ENCODE data around the gene RPL32. TPM values are rescaled to one million over a fixed set of nuclear protein-coding genes. Genes with fewer than 3 reads are reported as not detected.
A peak's percentile ranks its signal among the peaks of the same experiment; 100 is the strongest.
"Not testable (repeated sequence)": the region's sequence is repeated elsewhere in the genome, so short reads cannot be mapped to it uniquely, and the experiment has no call there.

The RPL32 gene
- total and polyA plus RNA-seq, 7 donors = 920 to 3,640 (median 1,772) TPM

DNA sequence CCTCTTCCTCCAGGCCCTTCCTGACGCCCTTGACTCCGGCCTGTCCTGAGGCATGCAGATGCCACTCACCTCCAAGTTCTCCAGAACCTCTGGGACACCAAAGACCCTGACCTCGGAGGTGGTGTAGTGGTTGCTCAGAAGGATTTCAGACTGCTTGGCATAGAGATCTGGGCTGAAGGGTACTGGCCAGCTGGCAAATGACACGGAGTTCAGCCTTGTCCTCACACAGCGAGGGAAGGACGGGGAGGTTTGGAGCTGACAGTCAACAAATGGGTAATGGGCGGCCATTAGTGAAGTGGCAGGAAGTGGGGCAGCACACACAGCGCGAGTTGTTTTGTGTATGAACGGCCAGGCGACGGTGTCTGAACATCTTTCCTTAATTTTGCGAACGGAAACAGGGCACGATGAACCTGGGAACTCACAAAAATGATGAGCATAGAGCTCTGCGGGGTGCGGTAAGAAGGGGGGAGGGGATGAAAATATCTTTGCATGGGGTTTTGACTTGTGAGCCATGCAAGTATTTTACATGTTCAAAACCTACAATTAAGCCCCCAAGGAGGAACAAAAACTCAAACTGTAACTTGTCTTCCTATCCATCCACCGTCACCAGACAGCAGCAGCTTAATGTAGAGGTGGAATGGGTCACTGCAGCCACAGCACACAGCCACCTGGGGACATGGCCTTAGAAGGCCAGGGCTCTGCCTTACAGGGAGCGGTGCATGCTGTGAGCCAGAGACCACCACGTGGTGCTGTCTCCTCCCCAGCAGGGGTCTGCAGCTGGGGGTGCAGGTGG lies 43.6 kb upstream of the RPL32 start:
- H3K4me1 ChIP-seq = peaks cover 0 to 11% (median 7%) of the 10 kb centered on the region in 4 donors
- H3K27ac ChIP-seq = peak overlapping the region in 3 of 4 donors; percentile 74 to 75 (median 75)
- no peaks in the 10 kb centered on the region for H3K36me3 ChIP-seq
- TF ChIP-seq EP300 (IDR thresholded peaks at IDR 0.05) (no peak), POLR2AphosphoS5 (IDR thresholded peaks at IDR 0.05) (no peak), POLR2A (IDR thresholded peaks at IDR 0.05) (no peak)
- TF ChIP-seq, protein P1, sequence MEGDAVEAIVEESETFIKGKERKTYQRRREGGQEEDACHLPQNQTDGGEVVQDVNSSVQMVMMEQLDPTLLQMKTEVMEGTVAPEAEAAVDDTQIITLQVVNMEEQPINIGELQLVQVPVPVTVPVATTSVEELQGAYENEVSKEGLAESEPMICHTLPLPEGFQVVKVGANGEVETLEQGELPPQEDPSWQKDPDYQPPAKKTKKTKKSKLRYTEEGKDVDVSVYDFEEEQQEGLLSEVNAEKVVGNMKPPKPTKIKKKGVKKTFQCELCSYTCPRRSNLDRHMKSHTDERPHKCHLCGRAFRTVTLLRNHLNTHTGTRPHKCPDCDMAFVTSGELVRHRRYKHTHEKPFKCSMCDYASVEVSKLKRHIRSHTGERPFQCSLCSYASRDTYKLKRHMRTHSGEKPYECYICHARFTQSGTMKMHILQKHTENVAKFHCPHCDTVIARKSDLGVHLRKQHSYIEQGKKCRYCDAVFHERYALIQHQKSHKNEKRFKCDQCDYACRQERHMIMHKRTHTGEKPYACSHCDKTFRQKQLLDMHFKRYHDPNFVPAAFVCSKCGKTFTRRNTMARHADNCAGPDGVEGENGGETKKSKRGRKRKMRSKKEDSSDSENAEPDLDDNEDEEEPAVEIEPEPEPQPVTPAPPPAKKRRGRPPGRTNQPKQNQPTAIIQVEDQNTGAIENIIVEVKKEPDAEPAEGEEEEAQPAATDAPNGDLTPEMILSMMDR (IDR thresholded peaks at IDR 0.05) = no peak
- 83 to 92% methylated on average over 20 of the region's 20 CpGs for WGBS, 2 donors
- DNase-seq = no peak
- intact Hi-C loops (cut with DNase I) = no loop called here
- H3K9me3 ChIP-seq = no peaks in the 10 kb centered on the region
- no peak overlapping the region for H3K4me3 ChIP-seq
- H3K27me3 ChIP-seq = no peaks in the 10 kb centered on the region

DNA sequence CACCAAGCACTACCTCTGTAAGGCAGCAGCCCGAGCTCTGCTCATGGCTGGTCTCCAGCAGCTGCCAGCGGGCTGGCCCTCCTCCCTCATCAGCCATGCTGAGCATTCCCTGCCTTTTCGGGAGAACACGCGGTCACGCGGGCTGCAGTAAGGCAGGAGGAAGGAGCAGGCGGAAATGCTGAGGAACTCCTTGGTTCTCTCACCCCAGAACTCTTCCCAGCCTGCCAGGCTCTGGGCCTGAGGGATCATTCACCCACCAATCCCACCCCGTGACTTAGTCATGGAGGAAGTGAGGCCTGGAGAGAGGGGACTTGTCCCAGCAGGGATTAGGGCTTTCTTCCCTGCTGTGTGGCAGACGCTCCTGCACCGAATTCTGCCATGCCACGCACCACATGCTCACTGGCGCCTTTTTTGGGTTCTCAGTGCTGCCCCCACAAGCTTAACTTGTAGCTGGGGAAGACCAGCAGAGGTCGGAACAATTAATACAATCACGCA lies 42.9 kb upstream of the RPL32 start:
- WGBS, 2 donors = 82 to 90% methylated on average over 15 of the region's 15 CpGs
- no peaks in the 10 kb centered on the region for H3K36me3 ChIP-seq
- H3K4me3 ChIP-seq = no peak overlapping the region
- H3K9me3 ChIP-seq = no peaks in the 10 kb centered on the region
- DNase-seq = peak; percentile 90
- TF ChIP-seq POLR2A (IDR thresholded peaks at IDR 0.05) (no peak), POLR2AphosphoS5 (IDR thresholded peaks at IDR 0.05) (peak in 2 of 4 donors; percentile 11 to 24)
- H3K27ac ChIP-seq = peak overlapping the region; percentile 64 to 75 (median 74)
- intact Hi-C loops (cut with DNase I) = no loop called here
- H3K4me1 ChIP-seq = peaks cover 0 to 11% (median 7%) of the 10 kb centered on the region in 4 donors
- H3K27me3 ChIP-seq = no peaks in the 10 kb centered on the region

DNA sequence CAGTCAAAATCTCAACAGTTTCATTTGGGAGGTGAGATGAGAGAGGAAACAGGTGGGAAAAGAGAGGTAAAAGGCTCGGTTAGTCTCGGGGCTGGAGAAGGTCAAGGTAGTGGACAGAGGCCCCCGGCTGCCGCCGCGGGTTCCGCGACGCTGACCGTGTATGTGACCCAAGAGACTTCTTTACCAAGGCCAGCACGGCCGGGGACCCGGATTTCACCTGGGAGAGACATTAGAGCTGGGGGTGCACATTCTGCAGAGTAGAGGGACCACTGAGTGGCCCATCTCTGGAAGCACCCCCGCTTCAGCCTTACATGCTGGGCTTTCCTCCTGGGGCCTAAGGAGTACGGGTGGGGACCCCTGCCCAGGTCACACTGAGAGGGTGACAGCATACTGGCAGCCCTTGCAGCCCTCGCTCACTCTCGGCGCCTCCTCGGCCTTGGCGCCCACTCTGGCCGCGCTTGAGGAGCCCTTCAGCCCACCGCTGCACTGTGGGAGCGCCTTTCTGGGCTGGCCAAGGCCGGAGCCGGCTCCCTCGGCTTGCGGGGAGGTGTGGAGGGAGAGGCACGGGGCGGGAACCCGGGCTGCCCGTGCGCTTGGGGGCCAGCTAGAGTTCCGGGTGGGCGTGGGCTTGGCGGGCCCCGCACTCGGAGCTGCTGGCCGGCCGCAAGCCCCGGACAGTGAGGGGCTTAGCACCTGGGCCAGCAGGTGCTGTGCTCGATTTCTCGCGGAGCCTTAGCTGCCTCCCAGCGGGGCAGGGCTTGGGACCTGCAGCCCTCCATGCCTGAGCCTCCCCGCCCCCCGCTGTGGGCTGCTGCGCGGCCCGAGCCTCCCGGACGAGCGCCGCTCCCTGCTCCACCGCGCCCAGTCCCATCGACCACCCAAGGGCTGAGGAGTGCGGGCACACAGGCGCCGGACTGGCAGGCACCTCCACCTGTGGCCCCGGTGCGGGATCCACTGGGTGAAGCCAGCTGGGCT lies 41.3 kb upstream of the RPL32 start:
- DNase-seq = no peak
- WGBS, 2 donors = 94 to 96% methylated on average over 62 of the region's 62 CpGs
- H3K4me1 ChIP-seq = peaks cover 0 to 11% (median 7%) of the 10 kb centered on the region in 4 donors
- no peak for TF ChIP-seq EP300 (IDR thresholded peaks at IDR 0.05)
- no peak for TF ChIP-seq POLR2AphosphoS5 (IDR thresholded peaks at IDR 0.05)
- TF ChIP-seq POLR2A (IDR thresholded peaks at IDR 0.05) = no peak
- TF ChIP-seq, protein P1 (IDR thresholded peaks at IDR 0.05) = no peak
- no peaks in the 10 kb centered on the region for H3K9me3 ChIP-seq
- intact Hi-C loops (cut with DNase I) = no loop called here
- no peaks in the 10 kb centered on the region for H3K27me3 ChIP-seq
- H3K36me3 ChIP-seq = no peaks in the 10 kb centered on the region
- H3K27ac ChIP-seq = no peak overlapping the region
- no peak overlapping the region for H3K4me3 ChIP-seq

DNA sequence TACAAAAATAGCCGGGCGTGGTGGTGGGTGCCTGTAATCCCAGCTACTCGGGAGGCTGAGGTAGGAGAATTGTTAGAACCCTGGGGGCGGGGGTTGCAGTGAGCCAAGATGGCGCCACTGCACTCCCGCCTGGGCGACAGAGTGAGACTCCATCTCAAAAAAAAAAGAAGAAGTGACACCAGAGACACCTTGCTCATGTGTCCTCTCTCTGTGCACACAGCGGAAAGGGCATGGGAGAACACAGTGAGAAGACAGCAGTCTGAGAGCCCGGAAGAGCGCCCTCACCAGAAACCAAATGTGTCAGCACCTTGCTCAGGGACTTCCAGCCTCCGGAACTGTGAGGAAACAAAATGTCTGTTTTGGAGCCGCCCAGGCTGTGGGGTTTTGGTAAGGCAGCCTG lies 40.5 kb upstream of the RPL32 start:
- H3K27ac ChIP-seq; H3K36me3 ChIP-seq; H3K9me3 ChIP-seq; intact Hi-C loops (cut with DNase I); H3K27me3 ChIP-seq; H3K4me3 ChIP-seq; DNase-seq: not testable (repeated sequence)
- WGBS, 2 donors = 86 to 93% methylated on average over 12 of the region's 12 CpGs
- H3K4me1 ChIP-seq = peaks cover 0 to 11% (median 7%) of the 10 kb centered on the region in 4 donors

DNA sequence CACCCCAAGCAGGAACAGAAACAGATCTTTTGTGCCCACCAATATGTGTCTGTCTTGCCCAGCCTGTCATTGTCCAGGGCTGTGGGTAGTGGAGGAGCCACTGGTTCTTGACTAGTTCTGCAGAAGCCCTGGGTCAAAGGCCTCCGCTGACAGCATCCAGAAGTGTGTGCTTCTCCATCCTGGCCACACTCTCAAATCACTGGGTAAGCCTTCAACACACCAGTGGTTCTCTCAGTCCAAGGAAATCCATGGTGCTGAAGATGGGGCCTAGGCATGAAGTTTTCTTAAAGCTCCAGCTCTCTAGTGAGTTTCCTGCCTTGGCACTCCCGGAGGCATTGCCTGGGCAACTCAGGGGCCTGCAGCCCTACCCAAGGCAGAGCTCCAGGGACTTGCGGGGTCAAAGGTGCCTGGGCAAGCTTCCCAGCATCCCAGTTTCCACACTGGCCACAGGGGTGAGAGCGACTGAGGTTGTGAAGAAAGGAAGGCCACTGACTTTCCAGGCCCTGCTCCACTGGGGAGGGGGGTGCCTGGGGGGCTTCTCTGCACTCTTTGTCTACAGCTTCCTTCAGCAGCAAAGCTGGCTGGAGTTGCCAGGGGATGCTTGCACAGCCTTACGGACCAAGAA lies 37.9 kb upstream of the RPL32 start:
- Histone ChIP-seq H3K36me3 (no peaks in the 10 kb centered on the region), H3K4me1 (peaks cover 0 to 18% (median 15%) of the 10 kb centered on the region in 4 donors), H3K27me3 (no peaks in the 10 kb centered on the region), H3K27ac (no peak overlapping the region), H3K4me3 (no peak overlapping the region), H3K9me3 (no peaks in the 10 kb centered on the region)
- intact Hi-C loops (cut with DNase I) = no loop called here
- TF ChIP-seq POLR2A (IDR thresholded peaks at IDR 0.05) = no peak
- TF ChIP-seq, protein P1 (IDR thresholded peaks at IDR 0.05) = no peak
- TF ChIP-seq EP300 (IDR thresholded peaks at IDR 0.05) = no peak
- 77 to 86% methylated on average over 5 of the region's 5 CpGs for WGBS, 2 donors
- DNase-seq = no peak

DNA sequence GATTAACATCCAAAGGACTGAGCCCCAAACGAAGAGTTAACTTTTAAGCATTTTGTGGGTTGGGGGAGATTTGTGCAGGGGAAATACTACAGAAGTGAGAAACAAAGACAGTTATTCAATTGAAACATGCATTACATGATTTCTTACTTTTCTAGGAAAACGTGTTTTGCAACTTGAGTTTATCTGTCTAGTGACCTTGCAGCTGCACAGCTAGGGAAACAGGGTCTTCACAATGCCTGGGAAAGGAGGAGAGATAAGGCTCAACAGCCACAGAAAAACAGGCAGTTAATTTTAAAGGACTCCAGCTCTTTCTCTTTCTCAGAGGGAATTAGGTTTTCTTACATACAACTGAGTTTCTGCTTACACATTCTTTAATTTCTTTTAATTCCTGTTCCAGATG lies 37.4 kb upstream of the RPL32 start:
- H3K27me3 ChIP-seq; H3K4me3 ChIP-seq; H3K27ac ChIP-seq; DNase-seq; H3K36me3 ChIP-seq; H3K9me3 ChIP-seq; intact Hi-C loops (cut with DNase I): not testable (repeated sequence)
- peaks cover 0 to 14% (median 12%) of the 10 kb centered on the region in 4 donors for H3K4me1 ChIP-seq
- WGBS, 2 donors = 71 to 75% methylated on average over 2 of the region's 2 CpGs

Data from sigmoid colon (tissue), 7 donors.